HL-60 (cell line): ENCODE results near the gene SLC22A17.
"Not testable (repeated sequence)": the region's sequence is repeated elsewhere in the genome, so short reads cannot be mapped to it uniquely, and the experiment has no call there.

Experiments used
- DNase-seq, 2 experiments: peaks; one replicate each; pipeline ENCODE4 v3.0.0-alpha.2; 2010 to 2020; ENCODE audit warnings: low read depth in 1 of 2, low spot score in 1 of 2
- H3K27ac ChIP-seq: fragments of 250-450 bp; sonication (Bioruptor Pico); replicated peaks from 2 replicates; pipeline ENCODE4 v1.5.1; 2020; ENCODE audit warnings: mild to moderate bottlenecking, moderate library complexity
- H3K27me3 ChIP-seq: fragments of 250-450 bp; sonication (Bioruptor Pico); 2 replicates; pipeline ENCODE4 v1.5.1; 2021; ENCODE audit warnings: mild to moderate bottlenecking, moderate library complexity; ENCODE audit not compliant: insufficient read depth, poor library complexity, severe bottlenecking
- H3K4me3 ChIP-seq: replicated peaks from 2 replicates; pipeline ENCODE4 v1.5.1; 2011; ENCODE audit warnings: mild to moderate bottlenecking, control low read depth, low read length; ENCODE audit not compliant: insufficient read depth
- GABPA ChIP-seq: IDR thresholded peaks from 2 replicates; pipeline ENCODE4 v1.6.1; 2012; ENCODE audit warnings: low read depth
- POLR2AphosphoS5 ChIP-seq: IDR thresholded peaks from 2 replicates; pipeline ENCODE4 v1.6.1; 2012; ENCODE audit warnings: low read depth
- SPI1 ChIP-seq: IDR thresholded peaks from 2 replicates; pipeline ENCODE4 v1.6.1; 2012; ENCODE audit warnings: low read depth, mild to moderate bottlenecking, borderline replicate concordance
- TF ChIP-seq, protein P1 (sequence below): IDR thresholded peaks from one replicate; pipeline ENCODE4 v1.5.1; 2011; ENCODE audit warnings: low read length, control low read depth, inconsistent platforms; ENCODE audit not compliant: insufficient read depth
- TF ChIP-seq, protein P2 (sequence below): IDR thresholded peaks from 2 replicates; pipeline ENCODE4 v1.6.1; 2012; ENCODE audit warnings: low read depth; ENCODE audit not compliant: insufficient replicate concordance

Gene SLC22A17

DNA sequence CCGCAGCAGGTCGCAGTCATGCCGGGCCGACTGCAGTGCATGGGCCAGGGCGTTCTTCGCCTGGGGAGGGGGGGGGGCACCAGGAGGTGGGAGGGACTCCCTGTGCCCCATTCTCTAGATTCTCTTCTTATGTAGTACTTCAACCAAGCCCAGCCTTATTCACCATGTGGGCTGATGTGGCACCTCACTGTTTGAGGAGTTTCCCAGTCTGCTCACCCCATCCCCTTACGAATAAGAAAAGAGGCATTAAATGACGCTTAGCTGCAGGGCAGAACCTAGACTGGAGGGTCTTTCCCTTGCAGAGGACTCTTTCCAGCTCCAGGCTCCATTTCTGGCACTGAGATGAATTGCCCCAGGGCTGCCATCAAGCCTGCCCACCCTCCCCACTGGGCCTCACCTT is 36.3 kb upstream of the SLC22A17 start:
- Histone ChIP-seq H3K27ac (no peak overlapping the region), H3K27me3 (no peaks in the 10 kb centered on the region), H3K4me3 (no peak overlapping the region)
- DNase-seq: no peak
- TF ChIP-seq POLR2AphosphoS5: no peak
- no peak for TF ChIP-seq GABPA
- no peak for TF ChIP-seq SPI1
- TF ChIP-seq, protein P1, sequence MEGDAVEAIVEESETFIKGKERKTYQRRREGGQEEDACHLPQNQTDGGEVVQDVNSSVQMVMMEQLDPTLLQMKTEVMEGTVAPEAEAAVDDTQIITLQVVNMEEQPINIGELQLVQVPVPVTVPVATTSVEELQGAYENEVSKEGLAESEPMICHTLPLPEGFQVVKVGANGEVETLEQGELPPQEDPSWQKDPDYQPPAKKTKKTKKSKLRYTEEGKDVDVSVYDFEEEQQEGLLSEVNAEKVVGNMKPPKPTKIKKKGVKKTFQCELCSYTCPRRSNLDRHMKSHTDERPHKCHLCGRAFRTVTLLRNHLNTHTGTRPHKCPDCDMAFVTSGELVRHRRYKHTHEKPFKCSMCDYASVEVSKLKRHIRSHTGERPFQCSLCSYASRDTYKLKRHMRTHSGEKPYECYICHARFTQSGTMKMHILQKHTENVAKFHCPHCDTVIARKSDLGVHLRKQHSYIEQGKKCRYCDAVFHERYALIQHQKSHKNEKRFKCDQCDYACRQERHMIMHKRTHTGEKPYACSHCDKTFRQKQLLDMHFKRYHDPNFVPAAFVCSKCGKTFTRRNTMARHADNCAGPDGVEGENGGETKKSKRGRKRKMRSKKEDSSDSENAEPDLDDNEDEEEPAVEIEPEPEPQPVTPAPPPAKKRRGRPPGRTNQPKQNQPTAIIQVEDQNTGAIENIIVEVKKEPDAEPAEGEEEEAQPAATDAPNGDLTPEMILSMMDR: no peak
- TF ChIP-seq, protein P2, sequence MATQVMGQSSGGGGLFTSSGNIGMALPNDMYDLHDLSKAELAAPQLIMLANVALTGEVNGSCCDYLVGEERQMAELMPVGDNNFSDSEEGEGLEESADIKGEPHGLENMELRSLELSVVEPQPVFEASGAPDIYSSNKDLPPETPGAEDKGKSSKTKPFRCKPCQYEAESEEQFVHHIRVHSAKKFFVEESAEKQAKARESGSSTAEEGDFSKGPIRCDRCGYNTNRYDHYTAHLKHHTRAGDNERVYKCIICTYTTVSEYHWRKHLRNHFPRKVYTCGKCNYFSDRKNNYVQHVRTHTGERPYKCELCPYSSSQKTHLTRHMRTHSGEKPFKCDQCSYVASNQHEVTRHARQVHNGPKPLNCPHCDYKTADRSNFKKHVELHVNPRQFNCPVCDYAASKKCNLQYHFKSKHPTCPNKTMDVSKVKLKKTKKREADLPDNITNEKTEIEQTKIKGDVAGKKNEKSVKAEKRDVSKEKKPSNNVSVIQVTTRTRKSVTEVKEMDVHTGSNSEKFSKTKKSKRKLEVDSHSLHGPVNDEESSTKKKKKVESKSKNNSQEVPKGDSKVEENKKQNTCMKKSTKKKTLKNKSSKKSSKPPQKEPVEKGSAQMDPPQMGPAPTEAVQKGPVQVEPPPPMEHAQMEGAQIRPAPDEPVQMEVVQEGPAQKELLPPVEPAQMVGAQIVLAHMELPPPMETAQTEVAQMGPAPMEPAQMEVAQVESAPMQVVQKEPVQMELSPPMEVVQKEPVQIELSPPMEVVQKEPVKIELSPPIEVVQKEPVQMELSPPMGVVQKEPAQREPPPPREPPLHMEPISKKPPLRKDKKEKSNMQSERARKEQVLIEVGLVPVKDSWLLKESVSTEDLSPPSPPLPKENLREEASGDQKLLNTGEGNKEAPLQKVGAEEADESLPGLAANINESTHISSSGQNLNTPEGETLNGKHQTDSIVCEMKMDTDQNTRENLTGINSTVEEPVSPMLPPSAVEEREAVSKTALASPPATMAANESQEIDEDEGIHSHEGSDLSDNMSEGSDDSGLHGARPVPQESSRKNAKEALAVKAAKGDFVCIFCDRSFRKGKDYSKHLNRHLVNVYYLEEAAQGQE: no peak

DNA sequence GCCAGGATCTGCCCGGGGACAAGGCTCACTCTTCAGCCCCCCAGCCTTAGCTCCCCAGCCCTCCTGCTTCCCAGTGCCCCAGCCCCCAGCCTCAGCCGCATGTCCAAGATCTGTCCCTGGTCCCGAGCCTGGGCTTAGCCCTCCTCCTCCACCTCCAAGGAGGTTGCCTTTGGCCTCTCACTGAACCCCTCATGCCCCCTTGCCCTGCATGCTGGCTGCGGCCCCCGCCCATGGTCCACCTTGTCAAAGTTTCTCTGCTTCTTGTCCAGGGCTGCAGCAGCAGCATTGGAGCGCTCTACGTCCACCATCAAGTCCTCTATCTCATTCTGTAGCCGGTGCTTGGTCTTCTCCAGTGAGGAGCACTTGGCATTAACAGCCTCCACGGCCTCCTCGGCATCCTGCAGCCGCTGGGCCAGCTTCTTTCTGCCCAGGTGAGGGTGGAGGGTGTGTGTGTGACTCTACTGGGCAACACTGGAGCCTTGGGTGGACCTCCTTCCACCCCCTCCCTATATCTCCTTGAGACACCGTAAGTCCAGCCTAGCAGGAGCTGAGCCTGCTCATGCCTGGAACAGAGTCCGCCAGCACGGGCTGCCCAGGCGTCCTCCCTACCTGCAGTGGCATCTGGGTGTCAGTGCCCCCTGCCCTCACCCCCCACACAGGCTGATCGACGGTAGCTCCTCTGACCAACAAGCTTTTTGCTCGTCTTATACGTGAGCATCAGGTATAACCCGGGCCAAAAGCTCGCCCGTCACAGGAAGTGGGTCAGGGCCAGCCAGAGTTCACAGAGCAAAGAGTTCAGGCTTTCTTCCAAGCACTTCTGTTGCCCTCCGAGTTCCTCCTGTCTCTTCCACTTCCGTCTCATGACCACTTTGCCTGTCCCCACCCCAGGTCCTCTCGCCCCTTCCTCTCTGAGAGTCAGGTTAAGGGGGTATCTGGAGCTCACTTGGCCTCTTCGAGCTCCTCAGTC is 35.5 kb upstream of the SLC22A17 start:
- no peak for DNase-seq
- TF ChIP-seq, protein P1: no peak
- no peak for TF ChIP-seq GABPA
- TF ChIP-seq, protein P2: no peak
- TF ChIP-seq SPI1: no peak
- TF ChIP-seq POLR2AphosphoS5: no peak
- no peak overlapping the region for H3K27ac ChIP-seq
- no peaks in the 10 kb centered on the region for H3K27me3 ChIP-seq
- H3K4me3 ChIP-seq: no peak overlapping the region

DNA sequence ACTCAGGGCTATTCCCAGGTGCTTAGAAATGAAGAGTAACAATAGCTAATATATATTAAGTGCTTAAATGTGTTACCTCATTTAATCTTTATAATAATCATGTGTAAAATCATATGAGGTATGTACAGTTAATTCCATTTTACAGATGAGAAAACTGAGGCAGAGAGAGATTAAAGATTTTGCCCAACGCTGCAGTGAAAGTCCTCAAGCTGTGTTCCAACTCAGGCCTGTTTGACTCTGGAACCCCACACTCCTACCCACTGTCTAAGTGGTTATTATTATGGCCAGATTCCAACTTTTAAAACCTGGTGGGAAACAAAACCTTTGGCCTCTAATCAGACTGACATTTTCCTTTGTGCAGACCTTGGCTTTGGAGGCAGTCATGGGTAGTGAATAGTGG is 34.3 kb upstream of the SLC22A17 start:
- H3K27me3 ChIP-seq: no peaks in the 10 kb centered on the region
- no peak overlapping the region for H3K4me3 ChIP-seq
- DNase-seq: no peak
- TF ChIP-seq POLR2AphosphoS5 (no peak), SPI1 (no peak), GABPA (no peak)
- TF ChIP-seq, protein P2: no peak
- TF ChIP-seq, protein P1: no peak
- H3K27ac ChIP-seq: no peak overlapping the region

DNA sequence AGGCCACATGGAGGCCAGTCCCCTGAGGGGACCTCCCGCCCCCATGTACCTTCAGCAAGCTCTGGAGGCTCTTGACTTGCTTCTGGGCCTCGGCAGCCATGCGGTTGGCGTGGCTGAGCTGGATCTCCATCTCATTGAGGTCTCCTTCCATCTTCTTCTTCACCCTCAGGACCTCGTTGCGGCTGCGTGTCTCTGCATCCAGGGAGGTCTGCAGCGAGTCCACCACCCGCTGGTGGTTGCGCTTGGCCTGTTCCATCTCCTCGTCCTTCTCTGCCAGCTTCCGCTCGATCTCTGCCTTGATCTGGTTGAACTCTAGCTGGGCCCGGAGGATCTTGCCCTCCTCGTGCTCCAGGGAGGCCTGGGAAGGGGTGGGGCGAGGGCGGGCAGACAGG is 33.6 kb upstream of the SLC22A17 start:
- H3K27me3 ChIP-seq, H3K27ac ChIP-seq, H3K4me3 ChIP-seq, DNase-seq: not testable (repeated sequence)
